NCI-H1105 (cell line): ENCODE measurements around the gene SLA2.
"Not testable (repeated sequence)": the region's sequence is repeated elsewhere in the genome, so short reads cannot be mapped to it uniquely, and the experiment has no call there.

Source experiments
- DNase-seq: peaks from one replicate; lab custom pipeline; 2025; lab: John Stamatoyannopoulos, UW

SLA2 gene

DNA sequence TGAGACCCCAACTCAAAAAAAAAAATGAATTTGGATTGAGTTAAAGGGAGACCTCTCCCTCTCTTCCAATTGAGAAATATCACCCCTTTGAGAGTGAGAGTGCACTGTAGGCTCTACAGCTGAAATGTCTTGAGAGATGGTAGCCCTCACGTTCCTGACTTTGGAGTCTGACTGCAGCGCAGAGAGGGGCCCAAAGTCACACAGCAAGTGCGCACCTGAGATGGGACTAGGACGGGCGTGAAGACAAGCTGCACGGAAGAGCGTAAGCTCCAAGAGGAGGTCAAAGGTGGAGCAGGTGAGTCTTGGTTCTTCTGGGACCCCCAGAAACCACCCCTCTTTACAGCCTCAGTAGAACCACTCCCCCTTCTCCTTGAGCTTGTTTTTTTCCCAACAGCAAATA lies 643 bp downstream of the SLA2 start:
- DNase-seq: no peak

- no peak for DNase-seq
These were observed 1.3 kb downstream of the SLA2 start for GRCh38 chr20:36644706-36645095.

GRCh38 chr20:36644032-36644705 lies 1.8 kb downstream of the SLA2 start:
- DNase-seq: no peak

DNA sequence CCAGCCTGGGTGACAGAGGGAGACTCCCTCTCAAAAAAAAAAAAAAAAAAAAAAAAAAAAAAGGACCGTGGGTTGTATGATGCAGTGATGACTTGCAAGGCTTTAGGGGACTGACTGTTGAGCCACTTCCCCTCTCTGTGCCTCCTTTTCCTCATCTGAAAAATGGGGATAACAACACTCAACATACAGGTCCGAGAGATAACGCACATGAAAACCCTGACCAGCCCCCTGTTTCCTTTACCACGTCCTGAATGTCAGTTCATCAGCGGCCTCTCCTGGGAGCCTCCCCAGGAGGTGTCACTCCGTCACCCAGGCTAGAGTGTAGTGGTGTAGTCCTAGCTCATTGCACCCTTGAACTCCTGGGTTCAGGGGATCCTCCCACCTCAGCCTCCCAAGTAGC lies 3.9 kb downstream of the SLA2 start:
- no peak for DNase-seq

GRCh38 chr20:36641506-36641843 lies 4.5 kb downstream of the SLA2 start:
- DNase-seq: no peak

- DNase-seq: not testable (repeated sequence)
These were observed 7.1 kb downstream of the SLA2 start for GRCh38 chr20:36638876-36639400.

DNA sequence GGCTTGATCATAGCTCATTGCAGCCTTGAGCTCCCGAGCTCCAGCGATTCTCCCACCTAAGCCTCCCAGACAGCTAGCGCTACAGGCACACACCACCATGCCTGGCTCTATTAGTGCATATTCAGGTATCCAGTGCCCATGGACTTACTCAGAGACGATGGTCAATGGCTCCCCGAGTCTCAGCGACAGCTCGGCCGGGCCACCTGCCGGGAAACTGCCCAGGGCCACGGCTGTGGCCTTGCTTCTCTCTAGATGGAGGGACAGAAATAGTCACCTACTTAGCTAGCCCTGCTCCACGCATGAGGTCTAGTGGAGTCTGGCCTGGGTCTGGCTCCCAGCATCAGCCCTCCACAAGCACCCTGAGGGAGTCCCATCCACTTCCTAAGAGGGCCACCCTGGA lies 11.7 kb downstream of the SLA2 start:
- no peak for DNase-seq

DNA sequence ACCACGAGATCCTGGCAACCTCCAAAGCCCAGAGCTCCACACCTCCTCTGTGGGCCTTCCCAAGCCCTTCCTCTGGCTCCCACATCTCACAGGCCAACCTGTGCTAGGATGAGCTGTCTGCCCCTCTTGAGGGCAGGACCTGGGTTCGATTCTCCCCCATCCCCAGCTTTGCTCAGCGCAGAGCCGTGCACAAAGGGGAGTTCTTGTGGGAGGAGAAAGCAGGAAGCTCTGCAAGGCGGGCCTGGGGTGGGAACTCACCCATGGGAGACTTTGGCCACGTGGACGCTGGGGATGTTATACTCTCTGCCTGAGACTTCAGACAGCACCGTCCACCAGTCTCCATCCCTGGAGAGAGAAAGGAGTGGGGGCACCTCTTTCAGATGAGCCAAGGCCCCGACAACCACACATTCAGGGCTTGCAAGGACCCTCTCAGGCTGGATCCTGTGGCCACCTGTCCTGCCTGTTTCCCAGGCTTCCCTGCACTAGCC lies 12.7 kb downstream of the SLA2 start:
- DNase-seq: no peak

DNA sequence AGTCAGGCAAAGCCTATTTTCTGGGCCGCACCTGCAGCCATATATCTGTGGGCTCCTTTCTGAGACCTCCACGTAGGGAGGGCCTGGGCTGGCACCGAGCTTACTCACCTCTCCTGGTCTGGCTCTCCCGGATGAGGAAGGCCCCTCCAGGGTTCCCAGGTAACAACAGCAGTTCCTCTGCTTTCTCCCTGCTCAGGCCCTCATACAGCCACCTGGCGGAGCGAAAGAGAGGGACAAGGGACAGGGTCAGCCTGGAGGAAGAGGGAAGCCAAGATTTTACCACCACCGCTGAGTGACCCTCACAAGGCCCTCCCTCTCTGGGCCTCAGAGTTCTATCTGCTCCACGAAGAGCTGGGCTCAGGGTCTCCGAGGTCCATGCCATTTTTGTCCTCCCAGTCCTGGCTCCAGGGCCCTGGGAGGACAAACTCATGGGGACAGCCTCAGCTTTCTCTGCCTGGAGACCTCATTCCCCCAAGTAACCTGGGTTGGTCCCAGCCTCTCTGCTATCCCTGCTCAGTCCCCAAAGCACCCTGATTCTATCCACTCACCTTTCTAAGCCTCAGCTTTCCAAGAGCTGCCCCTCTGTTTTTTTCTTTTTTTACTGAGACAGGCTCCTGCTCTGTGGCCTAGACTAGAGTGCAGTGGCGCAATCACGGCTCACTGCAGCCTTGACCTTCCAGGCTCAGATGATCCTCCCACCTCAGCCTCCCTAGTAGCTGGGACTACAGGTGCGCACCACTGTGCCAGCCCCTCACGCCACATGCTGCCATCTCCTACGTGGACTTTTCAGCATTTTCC lies 13.3 kb downstream of the SLA2 start:
- DNase-seq: no peak

- DNase-seq: no peak
These were observed 13.9 kb downstream of the SLA2 start for GRCh38 chr20:36632147-36632486.

- DNase-seq: no peak
These were observed 14.3 kb downstream of the SLA2 start for GRCh38 chr20:36631646-36632045.

- DNase-seq: no peak
These were observed 16.0 kb downstream of the SLA2 start for GRCh38 chr20:36629719-36630681.

DNA sequence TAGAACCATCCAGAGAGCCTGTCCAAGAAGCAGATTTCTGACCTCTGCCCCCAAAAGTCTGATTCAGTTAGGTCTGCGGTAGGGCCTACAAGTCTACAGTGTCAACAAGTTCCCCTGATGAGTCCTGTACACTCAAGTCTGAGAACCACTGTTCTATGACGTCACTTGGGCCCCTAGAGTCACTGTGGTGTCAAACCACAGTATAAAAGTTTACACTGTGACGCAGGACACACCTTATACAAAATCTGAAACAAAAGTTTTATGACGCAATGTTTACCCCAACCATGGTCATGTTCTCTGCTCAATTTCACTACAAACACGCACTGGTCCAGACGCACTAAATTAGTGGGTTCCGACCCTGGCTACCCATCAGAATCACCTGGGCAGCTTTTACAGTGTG lies 17.9 kb downstream of the SLA2 start:
- no peak for DNase-seq

DNA sequence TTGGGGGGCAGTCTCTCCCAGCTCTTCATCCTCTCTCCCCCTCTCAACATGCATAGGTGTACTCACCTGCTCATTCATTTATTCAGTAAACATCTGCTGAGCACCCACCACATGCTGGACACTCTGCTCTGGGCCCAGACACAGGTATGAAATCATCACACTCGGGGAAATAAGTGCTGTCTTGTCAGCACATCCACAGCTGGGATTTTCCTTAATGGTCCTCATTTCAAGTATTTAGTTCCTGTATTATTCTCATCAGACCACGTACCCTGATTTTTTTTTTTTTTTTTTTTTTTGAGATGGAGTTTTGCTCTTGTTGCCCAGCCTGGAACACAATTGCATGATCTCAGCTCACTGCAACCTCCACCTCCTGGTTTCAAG lies 21.1 kb downstream of the SLA2 start:
- no peak for DNase-seq

DNA sequence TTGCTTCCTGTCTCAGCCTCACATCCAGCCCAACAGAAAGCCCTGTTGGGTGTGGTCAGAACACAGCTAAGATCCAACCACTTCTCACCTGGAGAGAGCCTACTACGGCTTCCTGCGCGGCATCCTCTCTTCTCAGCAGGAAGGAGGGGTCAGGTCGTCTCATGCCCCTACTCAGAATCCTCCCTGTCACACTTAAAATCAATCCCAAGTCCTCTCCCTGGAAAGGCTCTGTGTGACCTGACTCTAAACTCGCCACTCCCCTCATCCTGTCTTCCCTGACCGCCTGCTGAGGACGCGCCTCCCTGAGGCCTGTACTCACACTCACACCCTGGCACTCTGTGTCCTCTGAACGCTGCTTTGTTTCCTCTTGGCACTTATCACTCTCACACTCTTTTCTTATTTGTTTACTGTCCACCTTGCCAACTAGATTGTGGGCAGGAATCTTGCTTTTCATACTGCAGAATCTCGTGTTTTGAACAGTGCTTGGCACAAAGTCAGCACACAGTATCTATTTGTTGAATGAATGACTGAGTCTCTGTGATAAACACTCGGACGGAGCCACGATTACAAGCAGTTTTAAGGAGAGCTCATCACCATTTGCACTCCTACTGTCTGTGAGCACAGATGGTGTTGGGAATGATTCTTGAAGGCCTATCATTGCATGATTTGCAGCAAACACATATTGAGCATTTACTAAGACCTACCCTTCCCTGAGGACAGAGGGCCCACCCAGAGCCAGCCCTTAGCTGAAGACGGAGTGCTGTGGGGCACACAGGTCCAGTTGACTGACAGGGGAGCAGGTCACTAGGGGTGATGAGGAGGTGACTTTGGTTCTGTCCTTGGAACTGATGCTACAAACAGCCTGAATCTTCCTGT lies 21.7 kb downstream of the SLA2 start:
- no peak for DNase-seq

GRCh38 chr20:36623444-36623843 lies 22.6 kb downstream of the SLA2 start:
- no peak for DNase-seq

GRCh38 chr20:36620917-36621316 lies 25.1 kb downstream of the SLA2 start:
- DNase-seq: no peak

- no peak for DNase-seq
These were observed 31.0 kb downstream of the SLA2 start for GRCh38 chr20:36614781-36615557.

GRCh38 chr20:36613974-36614373 lies 32.0 kb downstream of the SLA2 start:
- no peak for DNase-seq

DNA sequence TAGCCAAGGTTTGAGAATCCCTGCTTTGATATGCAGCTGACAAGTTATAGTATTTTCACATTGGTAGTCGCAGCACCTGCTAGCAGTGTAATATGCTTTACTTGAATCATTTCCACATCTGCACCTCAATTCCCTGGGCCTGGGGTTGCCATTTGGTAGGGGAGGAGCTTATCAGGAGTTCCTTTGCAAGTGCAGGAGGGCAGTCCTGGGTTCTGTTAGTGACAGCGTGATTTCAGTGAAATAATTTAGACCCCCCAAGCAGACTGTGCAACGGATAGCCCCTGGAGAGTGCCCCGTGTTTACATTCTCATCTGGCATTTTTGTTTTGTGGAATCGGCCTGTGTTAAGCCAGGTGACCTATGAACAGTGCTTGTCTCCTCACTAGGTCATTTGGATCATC lies 34.4 kb downstream of the SLA2 start:
- DNase-seq: no peak

- not testable (repeated sequence) for DNase-seq
These were observed 37.6 kb downstream of the SLA2 start for GRCh38 chr20:36608388-36608728.
